Measurements from ENCODE around the gene KIRREL1. TPM values are rescaled to one million over a fixed set of nuclear protein-coding genes. Genes with fewer than 3 reads are reported as not detected.

KIRREL1 gene
- total RNA-seq, 1 experiment from 2014 or later, result 211 TPM

- Histone ChIP-seq H3K9me3 (ENCODE audit: low read depth, low read length, poor library complexity, severe bottlenecking) (no peaks in the 10 kb centered on the region), H3K27me3 (replicated peaks; ENCODE audit: insufficient read depth, low read depth, low read length, poor library complexity) (no peaks in the 10 kb centered on the region), H3K36me3 (ENCODE audit: insufficient read depth, low read length, poor library complexity, severe bottlenecking) (peaks cover 88% of the 10 kb centered on the region), H3K4me1 (ENCODE audit: insufficient read depth, low read length, poor library complexity, severe bottlenecking) (peaks cover 37% of the 10 kb centered on the region), H3K4me3 (ENCODE audit: low read depth, low read length, poor library complexity, severe bottlenecking) (no peak overlapping the region), H3K27ac (ENCODE audit: low read depth, low read length, poor library complexity, severe bottlenecking) (no peak overlapping the region)
- no TSS peak for BruUV-seq (replicated peaks)
- intact Hi-C loops (cut with micrococcal nuclease; ENCODE audit: unreplicated experiment), result no loop called here
- DNase-seq (ENCODE audit: low spot score), result no peak
- CTCF ChIA-PET, result no interaction called here
- TF ChIP-seq CTCF (conservative IDR thresholded peaks at IDR 0.05; ENCODE audit: low read depth, low read length), result no peak
- POLR2A ChIA-PET (ENCODE audit: low non-redundant PET), result no interaction called here
These were observed 86.6 kb downstream of the KIRREL1 start for GRCh38 chr1:158080066-158080465.

GRCh38 chr1:158084336-158084735, 90.9 kb downstream of the KIRREL1 start:
- Histone ChIP-seq H3K27me3 (replicated peaks; ENCODE audit: insufficient read depth, low read depth, low read length, poor library complexity) (no peaks in the 10 kb centered on the region), H3K9me3 (ENCODE audit: low read depth, low read length, poor library complexity, severe bottlenecking) (no peaks in the 10 kb centered on the region), H3K36me3 (ENCODE audit: insufficient read depth, low read length, poor library complexity, severe bottlenecking) (peaks cover 98% of the 10 kb centered on the region), H3K4me3 (ENCODE audit: low read depth, low read length, poor library complexity, severe bottlenecking) (no peak overlapping the region), H3K27ac (ENCODE audit: low read depth, low read length, poor library complexity, severe bottlenecking) (no peak overlapping the region), H3K4me1 (ENCODE audit: insufficient read depth, low read length, poor library complexity, severe bottlenecking) (no peaks in the 10 kb centered on the region)
- CTCF ChIA-PET, result no interaction called here
- BruUV-seq (replicated peaks), result no TSS peak
- no peak for TF ChIP-seq EZH2 (IDR thresholded peaks at IDR 0.05; ENCODE audit: borderline replicate concordance, low read depth, low read length, poor library complexity, severe bottlenecking)
- TF ChIP-seq CTCF (conservative IDR thresholded peaks at IDR 0.05; ENCODE audit: low read depth, low read length), result no peak
- POLR2A ChIA-PET (ENCODE audit: low non-redundant PET), result no interaction called here
- intact Hi-C loops (cut with micrococcal nuclease; ENCODE audit: unreplicated experiment), result no loop called here
- no peak for DNase-seq (ENCODE audit: low spot score)

- H3K9me3 ChIP-seq (ENCODE audit: low read depth, low read length, poor library complexity, severe bottlenecking), result no peaks in the 10 kb centered on the region
- ChIA-PET POLR2A (ENCODE audit: low non-redundant PET) (no interaction called here), CTCF (no interaction called here)
- H3K27ac ChIP-seq (ENCODE audit: low read depth, low read length, poor library complexity, severe bottlenecking), result no peak overlapping the region
- no peak for TF ChIP-seq CTCF (conservative IDR thresholded peaks at IDR 0.05; ENCODE audit: low read depth, low read length)
- no peak for TF ChIP-seq EZH2 (IDR thresholded peaks at IDR 0.05; ENCODE audit: borderline replicate concordance, low read depth, low read length, poor library complexity, severe bottlenecking)
- H3K27me3 ChIP-seq (replicated peaks; ENCODE audit: insufficient read depth, low read depth, low read length, poor library complexity), result no peaks in the 10 kb centered on the region
- H3K4me1 ChIP-seq (ENCODE audit: insufficient read depth, low read length, poor library complexity, severe bottlenecking), result no peaks in the 10 kb centered on the region
- intact Hi-C loops (cut with micrococcal nuclease; ENCODE audit: unreplicated experiment), result no loop called here
- peaks cover 98% of the 10 kb centered on the region for H3K36me3 ChIP-seq (ENCODE audit: insufficient read depth, low read length, poor library complexity, severe bottlenecking)
- H3K4me3 ChIP-seq (ENCODE audit: low read depth, low read length, poor library complexity, severe bottlenecking), result no peak overlapping the region
- BruUV-seq (replicated peaks), result no TSS peak
- no peak for DNase-seq (ENCODE audit: low spot score)
These were observed 91.3 kb downstream of the KIRREL1 start for GRCh38 chr1:158084747-158085146.
